ENCODE data around the gene EML6.

The EML6 gene

GRCh38 chr2:55011831-55012671 lies 288.6 kb downstream of the EML6 start:
- DNase-seq: no peak

DNA sequence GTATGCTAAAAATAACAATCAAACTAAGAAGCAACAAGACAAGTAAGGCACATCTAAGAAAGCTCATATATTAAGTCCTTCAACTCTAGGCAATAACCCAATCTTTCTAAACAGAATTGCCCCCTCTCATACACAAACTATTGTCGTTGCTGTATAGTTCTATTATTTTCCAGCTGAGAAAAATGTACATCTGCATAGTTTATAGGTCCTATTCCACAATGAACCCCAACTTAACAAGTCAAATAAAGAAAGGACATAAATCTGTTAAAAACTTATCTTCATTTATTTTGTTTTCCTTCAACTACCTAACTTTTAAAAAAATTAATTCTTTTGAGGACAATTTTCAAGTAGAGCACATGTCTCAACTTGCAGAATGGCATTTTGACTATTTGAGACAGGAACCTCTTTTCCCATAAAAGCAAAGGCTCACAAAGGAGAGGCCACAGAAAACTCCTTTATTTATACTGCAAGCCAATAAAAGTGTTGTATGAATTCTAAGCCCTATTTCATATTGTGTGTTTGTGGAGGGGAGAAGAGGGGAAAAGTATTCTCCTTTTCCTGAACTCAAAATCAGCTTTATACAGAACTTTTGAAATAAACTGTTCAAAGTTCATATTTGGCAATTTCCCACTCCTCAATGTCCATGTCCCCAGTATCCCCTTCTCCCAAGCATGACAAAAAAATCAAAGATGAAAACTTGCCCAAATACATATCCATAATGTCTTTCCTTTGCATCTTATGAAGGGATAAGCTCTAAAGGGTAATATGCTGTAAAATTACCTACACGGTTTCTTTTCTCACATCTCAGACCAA lies 289.4 kb downstream of the EML6 start:
- DNase-seq: no peak

GRCh38 chr2:55013936-55014335 lies 290.5 kb downstream of the EML6 start:
- DNase-seq: no peak

DNA sequence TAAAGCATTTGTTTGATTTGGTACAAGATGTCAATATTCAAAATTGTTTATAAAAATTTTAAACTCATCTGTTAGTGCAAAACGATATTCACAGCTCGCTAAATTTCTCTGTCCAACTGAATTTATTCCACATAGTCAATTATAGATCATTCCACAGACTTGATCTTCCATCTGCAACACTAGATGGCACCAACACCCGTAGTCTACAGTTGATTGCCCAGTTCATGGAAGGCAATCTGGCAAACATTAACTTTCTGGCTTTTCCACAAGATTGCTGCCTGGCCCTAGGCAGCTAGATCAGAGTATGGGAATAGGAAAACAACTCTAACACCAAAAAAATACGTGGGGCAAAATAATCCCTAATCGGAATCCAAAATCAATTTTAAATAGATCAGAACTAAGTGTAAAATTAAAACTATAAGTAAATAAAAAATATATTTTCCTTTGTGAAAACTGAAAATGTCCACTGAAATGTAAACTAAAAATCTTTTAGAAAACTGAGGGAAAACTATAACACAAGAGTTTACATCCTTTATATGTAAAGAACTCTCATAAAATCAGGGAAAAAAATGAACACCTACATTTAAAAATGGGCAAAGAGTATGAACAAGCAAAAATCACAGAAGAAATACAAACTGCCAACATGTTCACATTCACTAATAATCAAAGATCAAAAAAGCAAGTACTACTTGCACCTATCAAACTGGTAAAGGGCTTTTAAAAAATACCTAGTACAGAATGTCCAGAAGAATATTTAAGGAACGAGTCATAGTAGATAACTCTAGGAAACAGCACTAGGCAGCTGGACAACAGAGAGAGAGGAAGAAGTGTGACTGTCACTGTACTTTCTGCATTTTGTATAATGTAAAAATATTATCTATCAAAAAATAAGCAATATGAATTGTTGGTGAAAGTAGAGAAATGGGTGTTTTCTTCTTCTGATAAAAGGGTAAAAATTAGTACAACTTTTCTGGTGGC lies 291.8 kb downstream of the EML6 start:
- DNase-seq: peak; percentile 35 to 43

DNA sequence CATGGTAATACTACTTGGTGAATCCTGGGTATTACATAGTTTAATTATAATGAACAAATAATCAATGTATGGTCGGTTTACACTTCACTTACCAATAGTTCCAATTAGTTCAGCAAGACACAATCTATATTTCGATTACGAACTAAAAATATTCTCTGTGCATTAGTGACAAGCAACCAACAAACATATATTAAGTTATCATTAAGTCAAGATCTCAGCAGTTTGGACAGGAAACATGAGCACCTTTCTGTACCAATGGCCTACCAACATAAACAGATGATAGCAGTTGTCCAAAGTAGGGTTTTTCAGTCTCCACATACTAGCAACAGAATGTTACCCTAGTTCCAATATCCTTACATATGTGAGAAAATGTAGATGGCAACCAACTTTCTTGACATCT lies 294.0 kb downstream of the EML6 start:
- DNase-seq: no peak

- DNase-seq: no peak
These were observed 294.4 kb downstream of the EML6 start for GRCh38 chr2:55017880-55018279.

DNA sequence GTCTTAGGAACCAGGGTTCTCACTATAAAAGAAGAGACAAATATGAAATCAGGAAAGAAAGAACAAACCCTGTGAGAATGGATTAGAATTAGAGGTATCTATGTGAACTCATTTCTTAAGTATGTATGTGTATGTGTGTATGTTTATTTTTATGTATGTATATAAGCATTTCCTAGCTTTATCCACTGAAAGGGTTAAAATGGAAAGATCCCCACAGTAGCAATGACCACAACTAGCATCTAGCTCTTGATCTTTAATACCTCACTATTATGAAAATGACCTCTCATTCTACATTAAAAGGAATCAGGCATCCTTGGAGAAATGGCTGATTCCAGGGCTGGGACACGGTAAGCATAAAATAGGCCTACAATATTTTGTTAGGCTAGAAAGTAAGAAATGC lies 295.2 kb downstream of the EML6 start:
- DNase-seq: no peak

GRCh38 chr2:55019526-55020258 lies 296.2 kb downstream of the EML6 start:
- no peak for DNase-seq

Measured in activated CD4-positive, alpha-beta T cell treated with anti-CD3 and anti-CD28 coated beads for 4 hours (primary cell).